GM18505 (cell line): ENCODE measurements around the gene EFCAB14.

ENCODE experiments used
- ATAC-seq: cut with Tn5 transposase; IDR thresholded peaks from one replicate; pipeline ENCODE4 v1.9.1; 2021; ENCODE audit not compliant: unreplicated experiment
- POLR2A ChIP-seq: IDR thresholded peaks from 4 replicates; pipeline ENCODE4 v1.6.1; 2011; ENCODE audit warnings: borderline replicate concordance; ENCODE audit not compliant: insufficient read depth, insufficient read length; ENCODE audit errors: extremely low read depth

EFCAB14 gene

DNA sequence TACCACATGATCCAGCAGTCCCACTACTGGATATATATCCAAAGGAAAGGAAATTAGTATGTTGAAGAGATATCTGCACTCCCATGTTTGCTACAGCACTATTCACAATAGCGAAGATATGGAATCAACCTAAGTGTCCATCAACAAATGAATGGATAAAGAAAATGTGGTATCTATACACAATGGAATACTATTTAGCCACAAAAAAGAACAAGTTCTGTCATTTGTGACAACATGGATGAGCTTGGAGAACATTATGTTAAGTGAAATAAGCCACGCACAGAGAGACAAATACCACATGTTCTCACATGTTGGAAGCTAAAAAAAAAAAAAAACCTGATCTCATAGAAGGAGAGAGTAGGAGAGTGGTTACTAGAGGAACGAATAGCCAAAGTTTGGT, 68.4 kb downstream of the EFCAB14 start:
- ATAC-seq, result no peak
- no peak for TF ChIP-seq POLR2A

DNA sequence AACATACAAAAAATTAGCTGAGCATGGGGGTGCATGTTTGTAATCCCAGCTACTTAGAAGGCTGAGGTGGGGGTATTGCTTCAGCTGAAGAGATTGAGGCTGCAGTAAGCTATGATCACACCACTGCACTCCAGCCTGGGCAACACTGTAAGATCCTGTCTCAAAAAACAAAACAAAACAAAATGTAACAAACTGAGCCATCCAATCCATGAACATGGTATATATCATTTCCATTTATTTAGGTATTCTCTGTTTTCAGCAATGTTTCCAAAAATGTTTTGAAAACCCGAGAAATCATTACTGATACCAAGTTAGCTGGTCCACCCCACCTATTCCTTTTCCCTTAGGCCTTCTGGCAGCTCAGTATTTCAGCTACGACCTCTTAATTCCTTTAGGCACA, 69.2 kb downstream of the EFCAB14 start:
- no peak for ATAC-seq
- TF ChIP-seq POLR2A, result no peak

DNA sequence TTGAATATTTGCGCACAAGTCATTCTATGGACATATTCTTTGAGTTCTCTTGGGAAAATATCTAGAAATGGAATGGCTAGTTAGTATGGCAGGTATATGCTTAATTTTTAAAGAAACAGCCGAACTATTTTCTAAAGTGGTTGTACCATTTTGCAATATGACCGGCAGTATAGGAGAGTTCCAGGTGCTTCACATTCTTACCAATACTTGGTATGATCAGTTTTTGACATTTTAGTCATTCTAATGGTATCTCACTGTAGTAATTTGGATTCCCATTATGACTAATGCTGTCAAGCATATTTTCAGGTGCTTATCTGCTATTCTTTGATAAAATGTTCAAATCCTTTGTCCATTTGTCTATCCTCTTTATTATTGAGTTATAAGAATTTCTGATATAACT, 71.3 kb downstream of the EFCAB14 start:
- ATAC-seq, result no peak
- no peak for TF ChIP-seq POLR2A

DNA sequence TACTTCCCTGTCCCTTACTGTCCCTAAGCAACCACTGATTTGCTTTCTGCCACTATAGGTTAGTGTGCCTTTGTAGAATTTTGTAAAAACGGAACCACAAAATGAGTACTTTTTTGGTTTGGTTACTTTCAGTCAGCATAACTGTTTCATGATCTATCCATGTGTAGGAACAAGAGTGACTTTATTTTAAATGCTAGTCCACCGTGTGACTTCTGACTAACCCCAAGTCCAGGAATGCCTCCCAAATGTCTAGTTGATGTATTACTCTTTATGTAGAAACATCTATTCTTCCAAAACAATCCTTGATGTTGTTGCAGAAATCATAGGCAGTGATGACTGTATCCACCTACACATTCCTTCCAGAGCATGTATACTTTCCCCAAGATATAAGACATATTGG, 72.1 kb downstream of the EFCAB14 start:
- no peak for ATAC-seq
- no peak for TF ChIP-seq POLR2A

DNA sequence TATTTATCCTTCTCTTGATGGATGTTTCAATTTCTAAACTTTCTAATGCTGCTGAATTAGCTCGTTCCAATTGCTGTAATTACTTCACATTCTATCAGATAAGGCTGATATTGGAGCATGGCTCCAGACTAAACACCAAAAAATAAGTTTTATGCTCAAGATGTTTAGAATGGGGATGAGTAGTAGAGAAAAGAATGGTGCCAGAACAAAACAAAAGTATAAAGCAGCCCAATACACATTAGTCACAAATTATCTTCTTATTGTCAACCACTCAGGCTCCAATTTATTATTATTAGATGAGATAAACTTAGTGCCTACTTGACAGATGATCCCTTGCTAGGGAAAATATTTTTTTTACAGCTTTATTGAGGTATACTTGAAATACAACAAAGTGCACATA, 72.6 kb downstream of the EFCAB14 start:
- no peak for TF ChIP-seq POLR2A

DNA sequence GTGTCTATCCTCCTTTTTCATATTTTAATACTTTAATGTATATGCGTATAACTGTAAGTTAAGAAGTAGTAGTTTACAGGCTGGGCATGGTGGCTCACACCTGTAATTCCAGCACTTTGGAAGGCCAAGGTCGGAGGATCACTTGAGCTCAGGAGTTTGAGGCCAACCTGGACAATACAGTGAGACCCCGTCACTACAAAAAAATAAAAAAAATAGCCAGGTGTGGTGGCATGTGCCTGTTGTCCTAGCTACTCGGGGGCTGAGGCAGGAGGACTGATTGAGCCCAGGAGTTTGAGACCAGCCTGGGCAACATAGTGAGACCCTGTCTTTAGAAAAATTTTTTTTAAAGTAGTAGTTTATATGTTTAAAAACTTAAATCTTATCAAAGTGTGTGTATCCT, 73.1 kb downstream of the EFCAB14 start:
- TF ChIP-seq POLR2A, result no peak
- no peak for ATAC-seq

More for the DNA sequence above, 72.6 kb downstream of the EFCAB14 start:
- no peak for ATAC-seq

DNA sequence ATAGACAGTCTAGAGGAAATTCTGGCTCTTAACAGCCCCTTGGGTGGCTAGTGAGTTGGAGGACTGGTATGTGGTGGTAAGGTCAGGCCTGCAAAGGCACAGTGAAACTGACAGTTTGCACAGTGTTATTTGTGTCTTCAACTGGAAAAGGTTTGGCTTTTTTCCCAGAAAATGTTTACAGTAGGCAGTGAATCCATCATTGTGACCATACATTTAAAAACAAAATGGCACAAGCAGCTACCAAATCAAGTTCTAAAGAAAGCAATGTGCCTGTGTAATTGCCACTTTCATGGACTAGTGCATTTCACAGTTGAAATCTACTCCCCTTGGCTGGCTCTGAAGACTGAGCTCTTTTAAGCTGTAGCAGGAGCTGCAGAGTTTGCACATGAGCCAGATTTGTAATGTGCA, 75.5 kb downstream of the EFCAB14 start:
- TF ChIP-seq POLR2A, result no peak
- no peak for ATAC-seq

DNA sequence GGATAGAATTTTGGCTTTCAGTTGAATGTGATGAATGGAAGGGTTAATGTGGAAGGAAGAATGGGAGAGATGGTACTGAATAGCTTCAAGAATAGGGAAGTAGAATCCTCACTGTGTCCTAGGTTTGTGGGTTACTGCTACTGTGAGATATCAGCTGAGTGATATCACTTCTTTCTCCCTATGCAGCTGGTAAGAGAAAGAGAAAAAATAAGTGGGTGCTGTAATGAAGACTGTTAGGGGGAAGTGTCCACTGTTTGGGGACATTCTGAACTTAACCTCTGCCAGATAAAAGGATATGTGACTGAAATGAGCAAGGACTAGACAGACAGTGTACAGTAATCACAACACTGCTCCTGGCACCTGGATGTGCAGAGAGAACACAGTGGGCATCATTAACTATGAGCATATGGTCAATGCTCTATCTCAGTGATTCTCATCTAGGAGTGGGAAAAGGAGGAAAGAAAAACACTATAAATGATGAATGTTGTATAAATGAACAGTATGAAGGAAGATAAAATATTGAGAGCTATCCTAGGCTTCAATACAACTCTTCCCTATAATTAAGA, 76.7 kb downstream of the EFCAB14 start:
- ATAC-seq, result no peak
- TF ChIP-seq POLR2A, result no peak

DNA sequence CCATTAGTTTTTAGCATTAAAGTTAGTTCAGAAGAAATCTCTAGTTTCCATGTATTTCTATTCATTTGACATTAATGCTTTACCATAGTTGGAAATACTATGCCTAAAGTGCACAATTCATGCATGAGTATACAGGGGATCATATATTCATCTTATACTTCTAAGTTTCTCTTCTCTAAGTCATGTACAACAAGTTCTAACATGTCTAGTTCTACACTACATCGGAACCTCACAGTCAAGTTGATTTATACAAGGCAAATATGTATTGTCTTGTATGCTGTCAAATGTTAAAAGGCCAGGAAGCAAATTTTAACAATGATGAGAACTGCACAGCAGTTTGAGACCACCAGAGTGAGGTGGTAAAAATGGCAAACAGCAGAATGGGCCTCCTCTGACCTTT, 79.4 kb downstream of the EFCAB14 start:
- TF ChIP-seq POLR2A, result no peak
- ATAC-seq, result no peak

DNA sequence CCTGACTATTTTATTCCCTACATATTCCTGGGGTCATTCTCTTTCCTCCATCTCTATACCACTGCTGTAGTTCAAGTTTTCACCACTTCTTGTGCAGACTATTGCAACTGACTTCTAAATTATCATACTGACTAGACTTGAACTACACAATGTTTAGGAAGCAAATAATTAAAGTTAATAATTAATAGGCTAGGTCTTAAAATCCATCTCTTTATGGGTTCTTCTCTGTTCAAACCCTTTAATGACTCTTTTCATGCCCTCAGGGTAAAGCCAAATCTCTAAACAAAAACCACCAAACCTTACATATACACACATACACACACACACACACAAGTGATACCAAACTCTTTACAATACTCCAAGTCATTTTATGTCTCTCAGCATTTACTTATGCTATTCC, 80.0 kb downstream of the EFCAB14 start:
- no peak for ATAC-seq
- no peak for TF ChIP-seq POLR2A

DNA sequence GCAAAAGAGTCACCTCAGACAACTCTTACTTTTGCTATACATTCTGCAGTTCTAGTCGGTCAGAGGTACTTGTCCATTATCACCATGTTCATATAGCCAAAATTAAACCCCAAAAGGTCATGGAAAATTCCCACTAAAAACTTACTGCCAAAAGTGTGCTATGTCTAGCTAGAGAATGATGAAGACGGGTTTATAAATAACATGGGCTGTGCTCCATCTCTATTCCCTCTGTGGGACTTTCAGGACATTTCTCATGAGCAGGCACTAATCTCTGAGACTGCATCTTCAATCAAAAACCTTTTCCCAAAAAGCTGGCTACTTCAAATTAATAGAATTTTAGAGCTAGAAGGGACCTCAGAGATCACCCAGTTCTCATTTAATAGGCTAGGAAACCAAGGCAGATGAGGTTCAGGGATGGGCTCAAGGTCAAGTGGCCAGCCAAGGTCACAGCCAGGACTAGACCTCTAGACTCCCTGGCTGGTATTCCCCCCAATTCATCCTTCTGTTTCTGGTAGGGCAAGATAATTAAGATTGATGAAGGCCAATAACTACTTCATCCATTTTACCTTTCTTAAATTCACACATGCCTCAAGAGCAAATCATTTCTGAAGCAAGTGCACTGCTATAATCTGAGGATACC, 81.3 kb downstream of the EFCAB14 start:
- no peak for TF ChIP-seq POLR2A
- ATAC-seq, result no peak

DNA sequence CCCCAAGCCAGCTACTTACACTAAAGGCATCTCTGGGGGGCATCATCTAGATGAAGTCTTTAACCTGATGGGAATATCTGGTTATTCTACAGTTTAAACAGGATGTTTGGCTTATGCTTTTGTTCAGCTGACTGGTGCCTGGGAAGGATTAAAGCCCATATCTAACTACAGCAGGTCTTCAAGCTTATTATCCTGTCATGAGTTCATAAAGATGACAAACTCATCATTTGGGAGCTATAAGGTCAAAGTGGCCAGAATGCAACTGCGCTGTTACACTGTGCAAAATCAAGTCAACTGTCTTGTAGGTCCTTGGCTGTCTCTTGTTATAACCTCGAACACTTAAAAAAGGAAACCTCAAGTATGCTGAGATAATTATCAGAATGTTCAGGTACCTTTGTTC, 83.7 kb downstream of the EFCAB14 start:
- ATAC-seq, result no peak
- no peak for TF ChIP-seq POLR2A

DNA sequence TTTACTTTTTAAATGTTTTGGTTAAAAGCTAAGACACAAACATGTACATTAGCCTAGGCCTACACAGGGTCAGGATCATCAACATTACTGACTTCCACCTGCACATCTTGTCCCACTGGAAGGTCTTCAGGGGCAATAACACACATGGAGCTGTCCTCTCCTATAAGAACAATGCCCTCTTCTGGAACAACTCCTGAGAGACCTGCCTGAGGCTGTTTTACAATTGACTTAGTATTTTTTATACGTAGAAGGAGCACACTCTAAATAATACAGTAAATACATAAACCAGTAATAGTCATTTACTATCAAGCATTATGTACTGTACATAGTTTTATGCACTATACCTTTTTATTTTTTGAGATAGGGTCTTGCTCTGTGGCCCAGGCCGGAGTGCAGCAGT, 88.2 kb downstream of the EFCAB14 start:
- ATAC-seq, result no peak
- TF ChIP-seq POLR2A, result no peak
